HL-60/S4 treated with phorbol 12-myristate 13-acetate at 8.2 ng/mL for 4 days and 3 days (cell line): ENCODE data around the gene IFT88.

Experiments
- in situ Hi-C: fragments of 300-500 bp; cut with MboI; formaldehyde crosslinking; loops from 2 replicates; pipeline ENCODE4 v1.15.0; 2022; ENCODE audit warnings: low sequenced_read_pairs

The IFT88 gene

DNA sequence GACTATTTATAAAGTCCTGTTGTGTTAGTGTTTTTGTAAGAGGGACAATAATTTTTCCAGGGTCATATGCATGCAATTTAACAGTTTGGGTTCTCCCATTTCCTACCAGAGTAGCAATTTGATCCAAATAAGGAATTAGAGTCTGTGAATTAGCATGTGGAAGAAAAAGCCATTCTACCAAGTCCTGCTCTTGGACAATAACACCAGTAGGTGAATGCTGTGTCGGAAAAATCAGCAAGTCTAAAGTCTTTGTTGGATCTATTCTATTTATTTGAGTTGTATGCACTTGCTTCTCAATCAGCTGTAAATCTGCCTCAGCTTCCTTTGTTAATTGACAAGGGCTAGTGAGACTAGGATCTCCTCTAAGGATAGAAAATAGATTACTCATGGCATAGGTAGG, 115.1 kb downstream of the IFT88 start:
- in situ Hi-C loops = no loop called here

DNA sequence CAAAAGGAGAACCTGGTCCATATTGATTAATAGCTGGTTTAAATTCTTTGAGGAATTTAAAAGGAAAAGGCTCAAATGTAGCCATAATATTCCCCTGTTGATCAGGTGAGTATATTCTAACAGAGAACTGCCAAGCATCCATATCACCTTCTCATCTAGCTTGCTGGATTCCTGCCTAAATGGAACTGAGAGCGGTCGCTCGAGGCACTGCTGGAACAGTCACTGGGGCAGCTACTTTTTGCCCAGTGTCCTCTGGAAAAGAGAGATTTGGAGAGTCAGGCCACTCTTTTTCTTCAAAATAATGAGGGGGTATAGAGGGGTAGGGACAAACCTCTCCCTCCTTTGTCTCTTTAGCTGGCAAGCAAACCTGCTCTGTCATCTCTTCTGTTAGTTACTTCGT, 117.1 kb downstream of the IFT88 start:
- in situ Hi-C loops = no loop called here

DNA sequence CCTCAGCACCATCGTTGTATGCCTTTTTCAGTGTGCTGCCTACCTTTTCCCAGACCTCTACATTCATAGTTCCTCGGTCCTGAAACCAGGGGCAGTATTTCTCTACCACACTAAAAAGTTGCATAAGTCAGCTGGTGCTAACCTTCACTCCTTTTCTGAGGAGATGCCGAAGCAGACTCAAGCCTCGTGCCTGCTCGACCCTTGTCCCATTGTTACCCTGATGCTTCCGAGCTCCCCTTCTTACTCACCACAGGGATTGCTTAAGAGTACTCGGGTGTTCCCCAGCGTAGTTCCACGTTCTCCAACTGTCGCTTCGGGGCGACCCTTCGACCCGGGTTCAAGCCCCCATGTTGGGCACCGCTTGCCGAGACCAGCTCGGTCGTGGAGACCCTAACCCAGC, 117.6 kb downstream of the IFT88 start:
- in situ Hi-C loops = no loop called here

- in situ Hi-C loops = no loop called here
Observed at GRCh38 chr13:20685092-20685491, 118.1 kb downstream of the IFT88 start.

GRCh38 chr13:20686167-20686566, 119.2 kb downstream of the IFT88 start:
- in situ Hi-C loops = no loop called here

GRCh38 chr13:20686863-20687579, 120.1 kb downstream of the IFT88 start:
- in situ Hi-C loops = no loop called here

DNA sequence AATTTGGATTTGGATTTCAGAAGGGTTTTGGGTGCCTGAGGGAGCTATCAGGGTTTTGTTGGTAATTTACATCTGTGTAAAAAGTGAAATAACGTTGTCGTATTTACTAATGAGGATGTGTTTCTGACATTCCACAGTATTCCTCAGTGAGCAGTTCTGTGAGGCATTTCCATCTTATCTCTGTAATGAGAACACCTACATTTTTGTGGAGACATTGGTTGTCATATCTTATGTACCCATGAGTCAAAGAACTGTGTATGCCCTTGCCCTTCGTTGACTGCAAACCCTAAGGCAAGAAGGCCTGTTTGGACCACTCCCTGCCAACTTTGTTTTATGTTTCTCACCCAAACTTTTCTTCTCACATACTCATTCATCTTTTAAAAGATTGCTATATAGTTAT, 122.3 kb downstream of the IFT88 start:
- in situ Hi-C loops = no loop called here

DNA sequence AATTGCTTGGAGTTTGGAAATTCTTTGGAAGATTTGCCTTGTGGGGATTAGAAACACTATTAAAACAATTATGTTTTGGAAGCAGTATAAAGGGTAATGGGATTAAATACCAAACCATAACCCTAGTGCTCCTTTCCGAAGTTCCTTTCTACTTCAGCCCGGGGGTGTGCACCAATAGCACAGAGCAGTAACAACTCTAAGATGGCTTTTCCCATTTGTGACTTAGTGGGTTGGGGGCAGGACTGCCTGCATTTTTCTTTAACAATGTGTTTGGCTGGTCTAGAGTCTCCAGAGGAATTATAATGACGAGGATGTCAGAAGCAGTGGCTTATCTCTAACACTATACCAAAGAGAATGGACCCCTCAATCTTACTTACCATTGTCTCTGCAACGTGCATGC, 124.7 kb downstream of the IFT88 start:
- in situ Hi-C loops = no loop called here

- in situ Hi-C loops = no loop called here
Observed at GRCh38 chr13:20696073-20696472, 129.1 kb downstream of the IFT88 start.

- in situ Hi-C loops = loop anchor here (25.0 kb wide), 1 partner anchor 187 kb away; no protein-coding TSS in a partner anchor
Observed at GRCh38 chr13:20699715-20700114, 132.8 kb downstream of the IFT88 start.

DNA sequence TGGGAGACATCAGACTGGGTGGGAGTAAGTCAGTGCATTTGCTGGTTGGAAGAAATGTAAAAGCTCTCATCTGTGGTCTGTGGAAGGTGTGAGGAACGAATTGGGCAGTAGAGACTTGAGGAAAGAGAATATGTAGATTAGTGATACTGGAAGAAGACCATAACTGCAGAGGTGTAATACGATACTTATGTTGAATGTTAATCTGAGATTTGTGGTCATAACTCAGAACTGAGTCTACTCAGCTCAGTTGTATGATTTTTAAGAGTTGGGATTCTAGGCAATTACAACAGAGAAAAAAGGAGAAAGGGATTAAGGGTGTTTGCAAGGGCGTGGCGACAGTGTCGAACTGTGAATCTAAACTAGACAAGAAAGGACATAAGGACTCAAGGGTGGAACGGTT, 133.3 kb downstream of the IFT88 start:
- in situ Hi-C loops = loop anchor here (25.0 kb wide), 1 partner anchor 188 kb away; no protein-coding TSS in a partner anchor

DNA sequence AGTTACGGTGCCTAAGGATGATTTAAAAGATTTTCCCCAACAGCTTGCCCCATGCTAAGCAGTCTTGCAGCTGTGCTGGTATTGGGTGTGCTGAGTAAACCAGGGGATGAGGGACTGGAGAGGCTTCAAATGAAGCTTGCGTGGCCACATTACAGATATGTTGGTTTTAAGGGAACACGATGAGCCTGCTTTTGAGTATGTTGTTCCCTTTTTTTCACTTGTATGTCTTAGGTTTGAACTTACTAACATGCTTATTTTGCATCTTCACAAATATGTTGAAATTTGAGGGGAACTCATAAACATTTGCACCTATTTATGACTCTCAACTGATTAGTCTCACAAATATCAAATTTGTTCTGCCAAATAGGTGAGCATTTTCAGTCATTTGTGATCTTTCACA, 134.5 kb downstream of the IFT88 start:
- in situ Hi-C loops = loop anchor here (25.0 kb wide), 1 partner anchor 189 kb away; no protein-coding TSS in a partner anchor

DNA sequence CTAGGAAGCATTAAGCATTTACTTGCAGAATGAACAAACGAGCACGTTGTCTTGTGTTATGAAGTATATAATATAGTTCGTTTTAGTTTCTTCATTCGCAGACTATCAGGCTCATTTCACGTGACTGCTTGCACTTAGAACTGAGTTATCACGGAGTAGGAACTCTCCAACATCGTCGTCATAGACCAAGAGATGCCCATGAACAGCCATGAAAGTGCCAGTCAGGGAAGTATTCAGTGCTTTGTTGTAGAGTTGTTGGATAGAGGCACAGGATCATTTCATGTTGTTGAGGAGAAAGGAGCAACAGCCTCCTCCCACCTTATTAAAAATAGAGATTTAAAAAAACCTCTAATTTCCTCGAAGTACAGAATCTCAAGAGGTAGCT, 135.6 kb downstream of the IFT88 start:
- in situ Hi-C loops = loop anchor here (25.0 kb wide), 1 partner anchor 190 kb away; no protein-coding TSS in a partner anchor

DNA sequence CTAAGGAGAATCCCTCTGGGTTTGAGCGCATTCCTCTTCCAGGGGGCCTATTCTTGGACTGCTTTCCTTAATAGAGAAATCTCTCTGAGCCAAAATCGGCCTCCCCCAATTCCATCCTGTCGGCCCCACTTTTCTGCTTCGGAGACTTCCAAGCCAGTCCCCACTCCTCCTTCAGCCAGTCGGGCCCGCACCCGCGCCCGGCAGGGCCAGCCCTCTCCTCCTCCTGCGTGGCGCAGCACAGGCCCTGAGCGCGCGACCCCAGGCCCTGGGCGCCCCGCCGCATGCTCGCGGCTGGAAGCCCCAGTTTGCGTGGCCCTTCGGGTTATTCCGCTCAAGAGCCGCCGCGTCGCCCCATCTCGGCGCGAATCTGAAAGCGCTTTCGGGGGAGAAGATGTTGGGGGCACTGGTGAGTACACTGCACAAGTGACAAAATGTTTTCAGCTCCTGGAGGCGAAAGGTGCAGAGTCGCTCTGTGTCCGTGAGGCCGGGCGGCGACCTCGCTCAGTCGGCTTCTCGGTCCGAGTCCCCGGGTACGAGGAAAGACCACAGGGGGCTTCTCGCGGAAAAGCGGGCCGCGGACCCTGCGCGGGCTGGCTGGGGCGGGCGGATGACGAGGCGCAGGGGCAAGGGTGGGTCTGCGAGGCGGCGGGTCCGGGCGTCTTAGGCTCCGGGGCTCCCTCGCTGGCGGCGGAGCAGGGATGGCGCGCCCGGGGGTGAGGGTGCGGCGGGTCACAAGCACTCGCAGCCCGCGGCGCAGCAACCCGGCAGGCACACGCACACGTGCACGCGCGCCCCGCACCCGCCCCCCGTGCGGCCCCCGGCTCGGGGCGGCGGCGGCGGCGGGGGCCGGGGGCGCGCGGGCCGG, 136.2 kb downstream of the IFT88 start, which contains the start of gene IL17D:
TSS of gene IL17D (plus strand) at position 785 of the 865 bp plus-strand sequence. CDS start 303 bp downstream, outside the sequence.
- in situ Hi-C loops = loop anchor here (25.0 kb wide), 1 partner anchor 191 kb away; no protein-coding TSS in a partner anchor

- in situ Hi-C loops = loop anchor here (25.0 kb wide), 1 partner anchor 192 kb away; no protein-coding TSS in a partner anchor
Observed at GRCh38 chr13:20703780-20704458, 137.0 kb downstream of the IFT88 start.

DNA sequence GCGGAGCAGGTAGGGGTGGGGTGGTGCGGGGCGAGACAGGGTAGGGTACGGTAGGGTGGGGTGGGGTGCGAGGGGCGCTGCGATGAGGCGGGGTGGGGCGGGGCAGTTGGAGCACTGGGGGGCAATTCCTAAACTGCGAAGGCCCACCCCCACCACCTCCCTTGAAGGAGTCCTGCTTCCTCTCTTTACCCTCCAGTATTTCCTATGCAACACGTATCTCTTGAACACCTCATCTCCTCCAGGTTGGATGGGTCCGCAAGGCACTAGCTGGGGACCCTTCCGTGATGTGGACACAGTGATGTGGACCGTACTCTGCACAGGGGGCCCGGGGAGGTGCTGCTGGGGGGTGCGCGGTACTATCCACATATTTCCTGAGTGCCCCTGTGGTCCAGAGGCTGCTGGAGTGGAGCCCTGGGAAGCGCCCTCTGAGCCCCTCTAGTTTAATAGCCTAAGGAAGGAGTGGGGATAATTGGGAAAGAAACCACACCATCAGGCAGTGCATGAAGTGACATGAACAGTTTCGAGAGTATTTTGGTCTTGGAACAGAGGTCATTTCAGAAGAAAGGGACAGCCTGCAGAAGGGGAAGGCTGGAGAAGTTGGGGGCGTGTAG, 137.6 kb downstream of the IFT88 start:
- in situ Hi-C loops = loop anchor here (25.0 kb wide), 1 partner anchor 192 kb away; no protein-coding TSS in a partner anchor

GRCh38 chr13:20706661-20707060, 139.7 kb downstream of the IFT88 start:
- in situ Hi-C loops = loop anchor here (25.0 kb wide), 1 partner anchor 194 kb away; no protein-coding TSS in a partner anchor

DNA sequence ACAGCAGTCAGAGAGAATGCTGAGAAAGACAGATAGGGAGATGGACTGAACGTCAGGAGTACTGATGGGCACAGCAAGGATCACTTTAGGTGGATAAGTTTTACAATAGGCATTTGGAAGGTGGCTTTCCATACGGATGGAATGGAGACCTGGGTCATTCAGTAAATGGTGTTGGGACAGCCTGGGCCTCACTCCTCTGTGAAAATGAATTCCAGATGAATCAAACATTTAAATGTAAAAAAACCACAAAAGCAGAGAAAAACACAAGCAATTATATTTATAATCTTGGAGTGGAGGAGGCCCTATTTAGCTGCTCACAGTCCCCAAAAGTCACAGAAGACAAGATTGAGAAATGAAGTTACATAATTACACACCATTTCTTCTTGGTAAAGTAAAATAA, 141.3 kb downstream of the IFT88 start:
- in situ Hi-C loops = loop anchor here (25.0 kb wide), 1 partner anchor 196 kb away; no protein-coding TSS in a partner anchor

- in situ Hi-C loops = loop anchor here (25.0 kb wide), 1 partner anchor 197 kb away; no protein-coding TSS in a partner anchor
Observed at GRCh38 chr13:20709369-20709768, 142.4 kb downstream of the IFT88 start.

- in situ Hi-C loops = loop anchor here (25.0 kb wide), 1 partner anchor 197 kb away; no protein-coding TSS in a partner anchor
Observed at GRCh38 chr13:20709782-20710181, 142.8 kb downstream of the IFT88 start.
